GM23338 (cell line): Measurements from ENCODE around the gene LPAR1. TPM values are rescaled to one million over a fixed set of nuclear protein-coding genes. Genes with fewer than 3 reads are reported as not detected.

Experiments
- ATAC-seq: fragments of 200-7000 bp; cut with Tn5 transposase; 3 replicates; pipeline ENCODE4 v1.9.1; 2020
- DNase-seq: peaks from one replicate; pipeline ENCODE4 v3.0.0-alpha.2; 2015; ENCODE audit warnings: low spot score
- H2AFZ ChIP-seq: fragments of 200-600 bp; sonication (generic); 2 replicates; pipeline ENCODE4 v1.8.0; 2016; ENCODE audit warnings: antibody characterized with exemption, mild to moderate bottlenecking, moderate library complexity
- H3F3A ChIP-seq: fragments of 200-600 bp; sonication (generic); replicated peaks from 2 replicates; pipeline ENCODE4 v1.8.0; 2017; ENCODE audit warnings: antibody characterized with exemption, mixed run types, low read depth
- H3K27ac ChIP-seq: fragments of 200-600 bp; sonication (generic); 2 replicates; pipeline ENCODE4 v1.6.1; 2016; ENCODE audit warnings: low read depth
- H3K27me3 ChIP-seq: fragments of 200-600 bp; sonication (generic); 2 replicates; pipeline ENCODE4 v1.8.0; 2016; ENCODE audit warnings: mild to moderate bottlenecking, mixed run types, moderate library complexity; ENCODE audit not compliant: insufficient read depth
- H3K36me3 ChIP-seq: fragments of 200-600 bp; sonication (generic); 2 replicates; pipeline ENCODE4 v1.8.0; 2016; ENCODE audit warnings: mild to moderate bottlenecking; ENCODE audit not compliant: insufficient read depth
- H3K4me1 ChIP-seq: fragments of 200-600 bp; sonication (generic); 2 replicates; pipeline ENCODE4 v1.8.0; 2016; ENCODE audit warnings: mild to moderate bottlenecking, moderate library complexity; ENCODE audit not compliant: insufficient read depth
- H3K4me2 ChIP-seq: fragments of 200-600 bp; sonication (generic); 2 replicates; pipeline ENCODE4 v1.7.1; 2017; ENCODE audit warnings: mixed run types
- H3K4me3 ChIP-seq: fragments of 200-600 bp; sonication (generic); 2 replicates; pipeline ENCODE4 v1.6.1; 2016; ENCODE audit warnings: mixed run types
- H3K79me2 ChIP-seq: fragments of 200-600 bp; sonication (generic); replicated peaks from 2 replicates; pipeline ENCODE4 v1.8.0; 2017; ENCODE audit warnings: mild to moderate bottlenecking; ENCODE audit not compliant: insufficient read depth
- H3K9me2 ChIP-seq: fragments of 200-600 bp; sonication (generic); 2 replicates; pipeline ENCODE4 v1.8.0; 2017; ENCODE audit not compliant: insufficient read depth
- H4K20me1 ChIP-seq: fragments of 200-600 bp; sonication (generic); replicated peaks from 2 replicates; pipeline ENCODE4 v1.8.0; 2017; ENCODE audit warnings: mild to moderate bottlenecking; ENCODE audit not compliant: insufficient read depth
- H3K27ac Mint-ChIP-seq: 2 replicates; pipeline ENCODE4 v1.8.0; 2020; ENCODE audit warnings: inconsistent platforms, mild to moderate bottlenecking, moderate library complexity, mixed read lengths
- H3K27me3 Mint-ChIP-seq: 3 replicates; pipeline ENCODE4 v1.8.0; 2022; ENCODE audit warnings: low read depth, mild to moderate bottlenecking, moderate library complexity, mixed read lengths, inconsistent platforms; ENCODE audit not compliant: insufficient read depth, poor library complexity
- H3K36me3 Mint-ChIP-seq: 3 replicates; pipeline ENCODE4 v1.8.0; 2021; ENCODE audit warnings: low read depth, mild to moderate bottlenecking, inconsistent platforms, moderate library complexity, mixed read lengths
- H3K4me1 Mint-ChIP-seq: 3 replicates; pipeline ENCODE4 v1.8.0; 2020; ENCODE audit warnings: mild to moderate bottlenecking, inconsistent platforms, mixed read lengths
- H3K4me3 Mint-ChIP-seq: 3 replicates; pipeline ENCODE4 v1.8.0; 2021; ENCODE audit warnings: moderate library complexity, mild to moderate bottlenecking, inconsistent platforms, mixed read lengths
- H3K9me3 Mint-ChIP-seq: 3 replicates; pipeline ENCODE4 v1.8.0; 2020; ENCODE audit warnings: moderate library complexity, mild to moderate bottlenecking, inconsistent platforms, mixed read lengths
- CREB1 ChIP-seq: fragments of 250-450 bp; sonication (Bioruptor Pico); IDR thresholded peaks from 2 replicates; pipeline ENCODE4 v1.5.0; 2020; ENCODE audit warnings: low read depth, mild to moderate bottlenecking, moderate library complexity
- CTCF ChIP-seq, 2 experiments: fragments of 200-600 bp in 1 of 2; sonication (generic) in 1 of 2; conservative IDR thresholded peaks; 2 replicates each; pipeline versions ENCODE4 v1.5.1 to v1.6.1; 2016 to 2017; ENCODE audit warnings: antibody characterized with exemption in 2 of 2, low read depth in 2 of 2, mild to moderate bottlenecking in 2 of 2, moderate library complexity in 1 of 2
- ETS1 ChIP-seq: IDR thresholded peaks from 2 replicates; pipeline ENCODE4 v1.6.1; 2016; ENCODE audit warnings: antibody characterized with exemption
- EZH2 ChIP-seq: fragments of 200-600 bp; sonication (generic); IDR thresholded peaks from one replicate; pipeline ENCODE4 v1.8.0; 2017; ENCODE audit warnings: antibody characterized with exemption, mild to moderate bottlenecking, low read depth; ENCODE audit not compliant: unreplicated experiment
- EZH2phosphoT487 ChIP-seq: fragments of 200-600 bp; sonication (generic); IDR thresholded peaks from one replicate; pipeline ENCODE4 v1.8.1; 2018; ENCODE audit warnings: antibody characterized with exemption; ENCODE audit not compliant: unreplicated experiment
- NANOG ChIP-seq: IDR thresholded peaks from 2 replicates; pipeline ENCODE4 v1.6.1; 2016; ENCODE audit warnings: antibody characterized with exemption, borderline replicate concordance
- POLR2AphosphoS5 ChIP-seq: IDR thresholded peaks from 2 replicates; pipeline ENCODE4 v1.6.1; 2016; ENCODE audit warnings: antibody characterized with exemption, low read depth
- ZNF114 ChIP-seq: fragments of 250-450 bp; sonication (Bioruptor Pico); IDR thresholded peaks from 2 replicates; pipeline ENCODE4 v1.5.0; 2020; ENCODE audit warnings: mild to moderate bottlenecking, moderate library complexity
- ZNF331 ChIP-seq: fragments of 250-450 bp; sonication (Bioruptor Pico); IDR thresholded peaks from 2 replicates; pipeline ENCODE4 v1.5.0; 2020; ENCODE audit warnings: low read depth, mild to moderate bottlenecking, moderate library complexity
- polyA plus RNA-seq: library from polyadenylated mRNA; unstranded; fragments of >200 nt; fragmentation: Nextera tagmentation; extraction: Ambion mirVana; gene quantifications from 2 replicates; pipeline ENCODE4 v1.2.1, GENCODE V29; 2016
- total RNA-seq: library from RNA; depleted of rRNA; stranded (reverse); fragments of >200 nt; shearing (Covaris generic); gene quantifications from 2 replicates; pipeline ENCODE4 v1.2.3, GENCODE V29; 2014
- TF ChIP-seq, protein P1 (sequence below): IDR thresholded peaks from one replicate; pipeline ENCODE4 v1.6.1; 2018; ENCODE audit warnings: antibody characterized with exemption; ENCODE audit not compliant: unreplicated experiment

LPAR1 gene
- total and polyA plus RNA-seq, 2 experiments from 2014 or later, result 1.0 to 3.8 TPM

- no peaks in the 10 kb centered on the region for H3K4me1 ChIP-seq
- no peaks in the 10 kb centered on the region for H4K20me1 ChIP-seq
- no peaks in the 10 kb centered on the region for H3K27me3 ChIP-seq
- no peaks in the 10 kb centered on the region for H3K79me2 ChIP-seq
- H3K36me3 ChIP-seq, result no peaks in the 10 kb centered on the region
- Mint-ChIP-seq H3K4me1 (no peaks in the 10 kb centered on the region), H3K27ac (no peak overlapping the region), H3K4me3 (no peak overlapping the region), H3K36me3 (no peaks in the 10 kb centered on the region), H3K27me3 (no peaks in the 10 kb centered on the region), H3K9me3 (no peaks in the 10 kb centered on the region)
- H3F3A ChIP-seq, result no peaks in the 10 kb centered on the region
- H3K4me2 ChIP-seq, result no peak overlapping the region
- no peak overlapping the region for H2AFZ ChIP-seq
- ATAC-seq (no peak), DNase-seq (no peak)
- peaks cover 11% of the 10 kb centered on the region; the same call in 1 of the 2 replicates for H3K9me2 ChIP-seq
- TF ChIP-seq ZNF114 (CRISPR knock-in tag) (no peak), CTCF (conservative IDR thresholded peaks at IDR 0.05; ENCODE audit: low read depth in 2 of 2) (no peak), EZH2phosphoT487 (no peak), ZNF331 (CRISPR knock-in tag) (no peak)
- H3K27ac ChIP-seq, result no peak overlapping the region
- no peak overlapping the region for H3K4me3 ChIP-seq
Measured at GRCh38 chr9:110938242-110938641, 100.0 kb downstream of the LPAR1 start.

DNA sequence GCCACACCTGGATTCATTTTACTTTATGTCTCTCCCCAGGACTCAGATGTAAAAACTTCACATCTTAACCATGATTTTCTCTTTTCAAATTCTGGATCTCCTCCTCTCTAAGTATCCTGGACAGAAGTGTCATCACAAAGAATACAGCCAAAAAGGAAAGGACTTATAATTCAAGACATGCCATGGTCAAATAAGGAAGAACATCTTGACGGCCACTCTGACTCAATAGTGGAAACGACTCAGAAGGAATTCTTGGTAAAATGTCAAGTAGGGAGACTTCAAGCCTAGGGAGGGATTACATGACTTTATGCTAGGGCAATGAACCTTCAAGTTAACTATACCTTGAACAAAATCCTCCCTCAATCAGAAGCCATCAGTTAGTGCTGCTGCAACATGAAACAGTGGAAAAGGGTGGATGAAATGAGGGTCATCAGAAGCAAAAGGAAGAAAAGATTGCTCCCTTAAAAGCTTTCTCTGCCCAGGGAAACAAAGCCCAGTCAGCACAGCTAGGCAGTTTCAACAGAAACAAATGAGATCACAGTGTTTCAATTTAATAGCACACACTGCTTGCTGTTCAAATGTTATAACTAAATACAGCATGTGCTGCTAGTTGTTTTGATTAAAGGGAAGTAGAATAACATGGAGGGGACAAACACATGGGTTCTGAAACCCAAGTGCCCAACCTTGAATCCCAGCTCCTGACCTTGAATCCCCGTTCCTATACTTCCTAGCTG is 101.4 kb downstream of the LPAR1 start:
- no peak overlapping the region for H3K4me2 ChIP-seq
- no peak for TF ChIP-seq CTCF (conservative IDR thresholded peaks at IDR 0.05; ENCODE audit: low read depth in 2 of 2)
- no peak for TF ChIP-seq NANOG
- TF ChIP-seq, protein P1, sequence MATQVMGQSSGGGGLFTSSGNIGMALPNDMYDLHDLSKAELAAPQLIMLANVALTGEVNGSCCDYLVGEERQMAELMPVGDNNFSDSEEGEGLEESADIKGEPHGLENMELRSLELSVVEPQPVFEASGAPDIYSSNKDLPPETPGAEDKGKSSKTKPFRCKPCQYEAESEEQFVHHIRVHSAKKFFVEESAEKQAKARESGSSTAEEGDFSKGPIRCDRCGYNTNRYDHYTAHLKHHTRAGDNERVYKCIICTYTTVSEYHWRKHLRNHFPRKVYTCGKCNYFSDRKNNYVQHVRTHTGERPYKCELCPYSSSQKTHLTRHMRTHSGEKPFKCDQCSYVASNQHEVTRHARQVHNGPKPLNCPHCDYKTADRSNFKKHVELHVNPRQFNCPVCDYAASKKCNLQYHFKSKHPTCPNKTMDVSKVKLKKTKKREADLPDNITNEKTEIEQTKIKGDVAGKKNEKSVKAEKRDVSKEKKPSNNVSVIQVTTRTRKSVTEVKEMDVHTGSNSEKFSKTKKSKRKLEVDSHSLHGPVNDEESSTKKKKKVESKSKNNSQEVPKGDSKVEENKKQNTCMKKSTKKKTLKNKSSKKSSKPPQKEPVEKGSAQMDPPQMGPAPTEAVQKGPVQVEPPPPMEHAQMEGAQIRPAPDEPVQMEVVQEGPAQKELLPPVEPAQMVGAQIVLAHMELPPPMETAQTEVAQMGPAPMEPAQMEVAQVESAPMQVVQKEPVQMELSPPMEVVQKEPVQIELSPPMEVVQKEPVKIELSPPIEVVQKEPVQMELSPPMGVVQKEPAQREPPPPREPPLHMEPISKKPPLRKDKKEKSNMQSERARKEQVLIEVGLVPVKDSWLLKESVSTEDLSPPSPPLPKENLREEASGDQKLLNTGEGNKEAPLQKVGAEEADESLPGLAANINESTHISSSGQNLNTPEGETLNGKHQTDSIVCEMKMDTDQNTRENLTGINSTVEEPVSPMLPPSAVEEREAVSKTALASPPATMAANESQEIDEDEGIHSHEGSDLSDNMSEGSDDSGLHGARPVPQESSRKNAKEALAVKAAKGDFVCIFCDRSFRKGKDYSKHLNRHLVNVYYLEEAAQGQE, result no peak
- TF ChIP-seq ZNF331 (CRISPR knock-in tag), result no peak
- TF ChIP-seq CREB1 (CRISPR knock-in tag), result no peak
- no peak for TF ChIP-seq POLR2AphosphoS5
- no peak for TF ChIP-seq ETS1
- TF ChIP-seq EZH2, result no peak

More for the DNA sequence above, 101.4 kb downstream of the LPAR1 start:
- Histone ChIP-seq H3F3A (no peaks in the 10 kb centered on the region), H3K36me3 (no peaks in the 10 kb centered on the region), H4K20me1 (no peaks in the 10 kb centered on the region), H3K27me3 (no peaks in the 10 kb centered on the region), H3K9me2 (peaks cover 18% of the 10 kb centered on the region), H3K4me1 (0 out of 2 replicates have a peak, but pooled peaks cover 7% of the 10 kb centered on the region), H3K79me2 (no peaks in the 10 kb centered on the region), H3K27ac (no peak overlapping the region), H2AFZ (no peak overlapping the region), H3K4me3 (no peak overlapping the region)
- Mint-ChIP-seq H3K4me3 (no peak overlapping the region), H3K27ac (no peak overlapping the region), H3K9me3 (no peaks in the 10 kb centered on the region), H3K27me3 (no peaks in the 10 kb centered on the region), H3K36me3 (no peaks in the 10 kb centered on the region), H3K4me1 (no peaks in the 10 kb centered on the region)
- ATAC-seq (no peak), DNase-seq (no peak)
